H9 (cell line): Measurements from ENCODE around the gene ALG2. TPM values are rescaled to one million over a fixed set of nuclear protein-coding genes. Genes with fewer than 3 reads are reported as not detected.

Experiments
- DNase-seq: peaks from one replicate; pipeline ENCODE4 v3.0.0-alpha.2; 2017
- H2AFZ ChIP-seq: one replicate; pipeline ENCODE4 v1.6.1; 2013; ENCODE audit warnings: mild to moderate bottlenecking, low read length, control low read depth, moderate library complexity
- H2AK5ac ChIP-seq: 2 replicates; pipeline ENCODE4 v1.6.1; 2013; ENCODE audit warnings: low read length, control low read depth, mixed read lengths; ENCODE audit not compliant: insufficient read length
- H2BK120ac ChIP-seq: one replicate; pipeline ENCODE4 v1.6.1; 2013; ENCODE audit warnings: low read depth, mild to moderate bottlenecking, low read length, control low read depth, inconsistent platforms; ENCODE audit not compliant: poor library complexity, severe bottlenecking
- H2BK12ac ChIP-seq: 2 replicates; pipeline ENCODE4 v1.6.1; 2013; ENCODE audit warnings: low read length, control low read depth, mixed read lengths, low read depth; ENCODE audit not compliant: insufficient read length
- H2BK15ac ChIP-seq: 2 replicates; pipeline ENCODE4 v1.6.1; 2013; ENCODE audit warnings: low read depth, low read length, control low read depth
- H2BK20ac ChIP-seq: one replicate; pipeline ENCODE4 v1.6.1; 2013; ENCODE audit warnings: low read depth, mild to moderate bottlenecking, low read length, control low read depth, inconsistent platforms; ENCODE audit not compliant: poor library complexity, severe bottlenecking
- H2BK5ac ChIP-seq: 2 replicates; pipeline ENCODE4 v1.6.1; 2013; ENCODE audit warnings: low read length, control low read depth, mixed read lengths; ENCODE audit not compliant: insufficient read length
- H3K14ac ChIP-seq: 2 replicates; pipeline ENCODE4 v1.6.1; 2013; ENCODE audit warnings: low read length, control low read depth; ENCODE audit not compliant: insufficient read depth
- H3K18ac ChIP-seq: 2 replicates; pipeline ENCODE4 v1.6.1; 2013; ENCODE audit warnings: low read depth, mild to moderate bottlenecking, mixed read lengths, low read length, control low read depth; ENCODE audit not compliant: insufficient read length
- H3K23ac ChIP-seq: 2 replicates; pipeline ENCODE4 v1.6.1; 2013; ENCODE audit warnings: low read length, control low read depth, mixed read lengths, low read depth; ENCODE audit not compliant: insufficient read length
- H3K23me2 ChIP-seq: 2 replicates; pipeline ENCODE4 v1.6.1; 2013; ENCODE audit warnings: low read depth, mild to moderate bottlenecking, mixed read lengths, low read length, control low read depth; ENCODE audit not compliant: insufficient read length, poor library complexity, severe bottlenecking
- H3K27ac ChIP-seq: 2 replicates; pipeline ENCODE4 v1.5.1; 2013; ENCODE audit warnings: low read length, control low read depth, mixed read lengths, low read depth; ENCODE audit not compliant: insufficient read length
- H3K27me3 ChIP-seq: 2 replicates; pipeline ENCODE4 v1.6.1; 2013; ENCODE audit warnings: low read length, control low read depth, inconsistent platforms; ENCODE audit not compliant: insufficient read depth
- H3K4ac ChIP-seq: 2 replicates; pipeline ENCODE4 v1.6.1; 2013; ENCODE audit warnings: low read depth, mild to moderate bottlenecking, control low read depth, inconsistent platforms, low read length, moderate library complexity
- H3K4me1 ChIP-seq: 2 replicates; pipeline ENCODE4 v1.6.1; 2013; ENCODE audit warnings: low read length, control low read depth, inconsistent platforms; ENCODE audit not compliant: insufficient read depth
- H3K4me2 ChIP-seq: 2 replicates; pipeline ENCODE4 v1.6.1; 2013; ENCODE audit warnings: low read length, control low read depth, mixed read lengths; ENCODE audit not compliant: insufficient read length, insufficient read depth
- H3K56ac ChIP-seq: 2 replicates; pipeline ENCODE4 v1.6.1; 2013; ENCODE audit warnings: low read depth, mild to moderate bottlenecking, mixed read lengths, low read length, control low read depth; ENCODE audit not compliant: insufficient read length
- H3K79me1 ChIP-seq: 2 replicates; pipeline ENCODE4 v1.6.1; 2013; ENCODE audit warnings: low read depth, mild to moderate bottlenecking, moderate library complexity, low read length, control low read depth, inconsistent platforms; ENCODE audit not compliant: insufficient read depth, poor library complexity, severe bottlenecking
- H3K79me2 ChIP-seq: 2 replicates; pipeline ENCODE4 v1.6.1; 2013; ENCODE audit warnings: low read length, control low read depth, inconsistent platforms; ENCODE audit not compliant: insufficient read depth
- H3K9ac ChIP-seq: 2 replicates; pipeline ENCODE4 v1.6.1; 2013; ENCODE audit warnings: low read length, control low read depth, mixed read lengths; ENCODE audit not compliant: insufficient read length; ENCODE audit errors: extremely low read depth
- H3K9me3 ChIP-seq: one replicate; pipeline ENCODE4 v1.6.1; 2013; ENCODE audit warnings: low read depth, low read length, inconsistent platforms; ENCODE audit not compliant: control insufficient read depth
- H3T11ph ChIP-seq: one replicate; pipeline ENCODE4 v1.6.1; 2013; ENCODE audit warnings: mild to moderate bottlenecking, low read length, control low read depth, inconsistent platforms
- H4K20me1 ChIP-seq: one replicate; pipeline ENCODE4 v1.6.1; 2013; ENCODE audit not compliant: control insufficient read depth, insufficient read length, insufficient read depth
- H4K5ac ChIP-seq: 2 replicates; pipeline ENCODE4 v1.6.1; 2013; ENCODE audit warnings: low read depth, mild to moderate bottlenecking, mixed read lengths, low read length, control low read depth; ENCODE audit not compliant: insufficient read length
- H4K8ac ChIP-seq: replicated peaks from 2 replicates; pipeline ENCODE4 v1.6.1; 2013; ENCODE audit warnings: low read length, control low read depth, mixed read lengths, low read depth; ENCODE audit not compliant: insufficient read length
- H4K91ac ChIP-seq: 2 replicates; pipeline ENCODE4 v1.6.1; 2013; ENCODE audit warnings: low read depth, mild to moderate bottlenecking, moderate library complexity, mixed read lengths, low read length, control low read depth; ENCODE audit not compliant: insufficient read length
- H3K27ac Mint-ChIP-seq, 3 experiments: 2 replicates in 2 of 3; 3 replicates in 1 of 3; pipeline ENCODE4 v1.8.0; 2020 to 2021; ENCODE audit warnings: mixed read lengths in 3 of 3, mild to moderate bottlenecking in 1 of 3, moderate library complexity in 1 of 3
- H3K27me3 Mint-ChIP-seq: 2 replicates; pipeline ENCODE4 v1.8.0; 2021; ENCODE audit warnings: low read depth, mild to moderate bottlenecking, moderate library complexity, mixed read lengths
- H3K36me3 Mint-ChIP-seq, 3 experiments: 2 replicates in 2 of 3; 3 replicates in 1 of 3; pipeline ENCODE4 v1.8.0; 2020 to 2021; ENCODE audit warnings: low read depth in 3 of 3, mixed read lengths in 3 of 3; ENCODE audit not compliant: insufficient read depth in 1 of 3
- H3K4me1 Mint-ChIP-seq, 2 experiments: 2 replicates each; pipeline ENCODE4 v1.8.0; 2020; ENCODE audit warnings: mixed read lengths in 2 of 2
- H3K4me3 Mint-ChIP-seq, 2 experiments: 2 replicates in 1 of 2; 3 replicates in 1 of 2; pipeline ENCODE4 v1.8.0; 2020 to 2021; ENCODE audit warnings: mild to moderate bottlenecking in 2 of 2, mixed read lengths in 2 of 2, moderate library complexity in 1 of 2
- H3K9me3 Mint-ChIP-seq, 2 experiments: 2 replicates in 1 of 2; 3 replicates in 1 of 2; pipeline ENCODE4 v1.8.0; 2020; ENCODE audit warnings: mild to moderate bottlenecking in 2 of 2, mixed read lengths in 2 of 2, moderate library complexity in 1 of 2
- CTCF ChIP-seq: fragments of 200-600 bp; sonication (generic); conservative IDR thresholded peaks from 3 replicates; pipeline ENCODE4 v1.8.0; 2021; ENCODE audit warnings: antibody characterized with exemption, mild to moderate bottlenecking
- WGBS: extraction: QIAGEN DNeasy Blood & Tissue Kit; methylation state at CpG from one replicate; pipeline ENCODE4 v1.1.7; 2013; ENCODE audit warnings: missing lambda C conversion rate, low lambda C conversion rate, mixed read lengths; ENCODE audit not compliant: insufficient read length; ENCODE audit errors: extremely low coverage; 5-methylcytosine and 5-hydroxymethylcytosine counted together
- total RNA-seq: library from RNA; stranded (reverse); gene quantifications from 2 replicates; pipeline ENCODE4 v1.2.1, GENCODE V29; 2021

Gene ALG2
- total RNA-seq, 1 experiment from 2014 or later: 30.1 TPM

DNA sequence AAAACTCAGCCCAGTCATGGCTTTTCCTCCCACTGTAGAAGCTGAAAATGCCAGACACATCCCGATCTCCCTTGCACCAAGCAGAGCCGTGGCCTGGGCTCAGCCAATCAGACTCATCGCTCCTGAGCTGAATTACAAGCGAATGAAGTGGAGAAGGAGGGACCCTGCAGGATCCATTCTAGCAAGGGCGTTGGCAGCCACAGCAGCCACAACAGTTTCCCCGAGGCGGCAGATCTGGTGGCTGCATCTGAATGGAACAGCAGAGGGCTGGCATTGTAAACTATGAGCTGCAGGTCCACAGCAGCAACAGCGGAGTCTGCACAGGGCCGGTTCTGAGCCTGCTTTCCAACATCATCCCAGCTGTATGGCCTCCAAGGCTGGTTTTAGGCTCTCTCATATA is 23.8 kb downstream of the ALG2 start:
- H3K4me1 Mint-ChIP-seq: peaks cover 10 to 17% of the 10 kb centered on the region in 2 experiments
- no peak overlapping the region for H3K9ac ChIP-seq
- no peak overlapping the region for H3K27ac ChIP-seq
- no peaks in the 10 kb centered on the region for H3K79me1 ChIP-seq
- peak; percentile 62 for DNase-seq
- no peaks in the 10 kb centered on the region; the same call in 1 of the 2 replicates for H3K27me3 Mint-ChIP-seq
- H3K36me3 Mint-ChIP-seq: no peaks in the 10 kb centered on the region
- H2AFZ ChIP-seq: no peak overlapping the region
- H2AK5ac ChIP-seq: no peak overlapping the region
- no peak overlapping the region for H2BK5ac ChIP-seq
- TF ChIP-seq CTCF: no peak
- H3K23me2 ChIP-seq: no peaks in the 10 kb centered on the region
- no peak overlapping the region for H2BK20ac ChIP-seq
- no peak overlapping the region for H3T11ph ChIP-seq
- H3K79me2 ChIP-seq: no peaks in the 10 kb centered on the region
- H4K91ac ChIP-seq: no peak overlapping the region
- no peak overlapping the region for H3K56ac ChIP-seq
- H3K18ac ChIP-seq: no peak overlapping the region
- H4K5ac ChIP-seq: no peak overlapping the region
- no CpG with 5 or more reads among the region's 9 CpGs for WGBS
- H4K8ac ChIP-seq: no peak overlapping the region
- H2BK15ac ChIP-seq: no peak overlapping the region
- H4K20me1 ChIP-seq: no peaks in the 10 kb centered on the region
- no peak overlapping the region for H3K4ac ChIP-seq
- peak overlapping the region in 1 of 3 experiments; percentile 40; a peak in 2 of 7 replicates for H3K27ac Mint-ChIP-seq
- H3K9me3 ChIP-seq: no peaks in the 10 kb centered on the region
- no peak overlapping the region for H3K4me2 ChIP-seq
- H2BK120ac ChIP-seq: no peak overlapping the region
- no peak overlapping the region for H3K23ac ChIP-seq
- H2BK12ac ChIP-seq: no peak overlapping the region
- no peaks in the 10 kb centered on the region for H3K4me1 ChIP-seq
- no peak overlapping the region for H3K14ac ChIP-seq
- no peak overlapping the region for H3K4me3 Mint-ChIP-seq
- H3K9me3 Mint-ChIP-seq: no peaks in the 10 kb centered on the region
- no peaks in the 10 kb centered on the region for H3K27me3 ChIP-seq
